IMR-90 (cell line): Measurements from ENCODE around the gene PNPLA5. TPM values are rescaled to one million over a fixed set of nuclear protein-coding genes. Genes with fewer than 3 reads are reported as not detected.

ENCODE experiments used
- ATAC-seq: fragments of 200-7000 bp; cut with Tn5 transposase; 2 replicates; pipeline ENCODE4 v1.9.1; 2020; ENCODE audit warnings: low read depth, mild to moderate bottlenecking, moderate library complexity
- BruUV-seq: library from RNA; stranded (reverse); fragments of 400-500 nt; replicated peaks from 2 replicates; lab custom pipeline; 2021; lab: Mats Ljungman, UMichigan
- CTCF ChIA-PET: fragments of 300-600 bp; formaldehyde crosslinking; extraction: SDS; loops from one replicate; lab custom pipeline; 2021; ENCODE audit warnings: antibody characterized with exemption; lab: Yijun Ruan, JAX
- POLR2A ChIA-PET: fragments of 300-600 bp; sonication (Branson Sonifier 250); formaldehyde crosslinking; loops from one replicate; lab custom pipeline; 2022; ENCODE audit warnings: antibody characterized with exemption; ENCODE audit not compliant: unreplicated experiment; lab: Charles Lee
- DNase-seq: peaks from one replicate; pipeline ENCODE4 v3.0.0; 2013
- H2AFZ ChIP-seq: replicated peaks from 2 replicates; pipeline ENCODE3; 2013; ENCODE audit warnings: low read length, mild to moderate bottlenecking; ENCODE audit not compliant: poor library complexity
- H2AK5ac ChIP-seq: 2 replicates; pipeline ENCODE4 v1.6.1; 2013; ENCODE audit warnings: low read depth, low read length, inconsistent platforms
- H2AK9ac ChIP-seq: replicated peaks from 2 replicates; pipeline ENCODE3; 2013; ENCODE audit warnings: mild to moderate bottlenecking, low read depth, low read length, moderate library complexity; ENCODE audit not compliant: poor library complexity
- H2BK120ac ChIP-seq: 2 replicates; pipeline ENCODE4 v1.6.1; 2013; ENCODE audit warnings: low read depth, low read length, inconsistent platforms
- H2BK15ac ChIP-seq: 3 replicates; pipeline ENCODE4 v1.6.1; 2013; ENCODE audit warnings: low read depth, low read length, inconsistent platforms
- H2BK20ac ChIP-seq: 2 replicates; pipeline ENCODE4 v1.6.1; 2013; ENCODE audit warnings: low read depth, mild to moderate bottlenecking, inconsistent platforms, low read length, moderate library complexity
- H2BK5ac ChIP-seq: 2 replicates; pipeline ENCODE4 v1.6.1; 2013; ENCODE audit warnings: mild to moderate bottlenecking, low read depth, low read length, inconsistent platforms; ENCODE audit not compliant: poor library complexity, severe bottlenecking
- H3K14ac ChIP-seq: replicated peaks from 2 replicates; pipeline ENCODE4 v1.6.1; 2013; ENCODE audit warnings: low read depth, low read length, inconsistent platforms
- H3K18ac ChIP-seq: 2 replicates; pipeline ENCODE4 v1.6.1; 2013; ENCODE audit warnings: low read depth, low read length, control low read depth
- H3K23ac ChIP-seq: 2 replicates; pipeline ENCODE4 v1.6.1; 2013; ENCODE audit warnings: low read depth, low read length, inconsistent platforms
- H3K27ac ChIP-seq: 2 replicates; pipeline ENCODE4 v1.5.1; 2013; ENCODE audit warnings: mild to moderate bottlenecking, control low read depth, low read length; ENCODE audit not compliant: insufficient read depth
- H3K27me3 ChIP-seq: 2 replicates; pipeline ENCODE4 v1.6.1; 2013; ENCODE audit warnings: low read length; ENCODE audit not compliant: control insufficient read depth, insufficient read depth
- H3K36me3 ChIP-seq: 2 replicates; pipeline ENCODE4 v1.6.1; 2013; ENCODE audit warnings: low read length, mixed read lengths; ENCODE audit not compliant: control insufficient read depth, insufficient read depth
- H3K4ac ChIP-seq: 2 replicates; pipeline ENCODE4 v1.6.1; 2013; ENCODE audit warnings: low read depth, low read length, inconsistent platforms
- H3K4me1 ChIP-seq: 2 replicates; pipeline ENCODE4 v1.6.1; 2013; ENCODE audit warnings: low read length, mixed read lengths; ENCODE audit not compliant: control insufficient read depth, insufficient read depth
- H3K4me2 ChIP-seq: 2 replicates; pipeline ENCODE4 v1.6.1; 2013; ENCODE audit warnings: low read depth, mild to moderate bottlenecking, control low read depth, low read length, moderate library complexity
- H3K4me3 ChIP-seq: 2 replicates; pipeline ENCODE4 v1.5.1; 2013; ENCODE audit warnings: low read depth, mild to moderate bottlenecking, control low read depth, low read length, moderate library complexity; ENCODE audit not compliant: insufficient read depth
- H3K56ac ChIP-seq: 2 replicates; pipeline ENCODE4 v1.6.1; 2013; ENCODE audit warnings: low read length, inconsistent platforms; ENCODE audit not compliant: insufficient read depth; ENCODE audit errors: extremely low read depth
- H3K79me1 ChIP-seq, 2 experiments: 2 replicates each; pipeline ENCODE4 v1.6.1; 2013; ENCODE audit warnings: low read length in 2 of 2, inconsistent platforms in 1 of 2, low read depth in 1 of 2
- H3K9ac ChIP-seq: 2 replicates; pipeline ENCODE4 v1.6.1; 2013; ENCODE audit warnings: low read depth, low read length, control low read depth
- H3K9me1 ChIP-seq: 2 replicates; pipeline ENCODE4 v1.6.1; 2013; ENCODE audit warnings: low read length, inconsistent platforms; ENCODE audit not compliant: insufficient read depth
- H3K9me3 ChIP-seq: 2 replicates; pipeline ENCODE4 v1.6.1; 2013; ENCODE audit warnings: low read length; ENCODE audit not compliant: control insufficient read depth, insufficient read depth
- H4K20me1 ChIP-seq: 2 replicates; pipeline ENCODE4 v1.6.1; 2013; ENCODE audit warnings: low read length, inconsistent platforms; ENCODE audit not compliant: insufficient read depth
- H4K5ac ChIP-seq: 2 replicates; pipeline ENCODE4 v1.6.1; 2013; ENCODE audit warnings: mild to moderate bottlenecking, low read depth, low read length, control low read depth
- H4K8ac ChIP-seq, 2 experiments: 2 replicates each; pipeline ENCODE4 v1.6.1; 2013; ENCODE audit warnings: low read depth in 2 of 2, low read length in 2 of 2, control low read depth in 1 of 2, inconsistent platforms in 1 of 2
- H4K91ac ChIP-seq: 2 replicates; pipeline ENCODE4 v1.6.1; 2013; ENCODE audit warnings: low read depth, low read length, inconsistent platforms; ENCODE audit not compliant: insufficient read depth
- BHLHE40 ChIP-seq: fragments of 150-350 bp; IDR thresholded peaks from 2 replicates; pipeline ENCODE4 v1.6.1; 2016; ENCODE audit warnings: mild to moderate bottlenecking, low read depth, low read length
- CEBPB ChIP-seq: IDR thresholded peaks from 2 replicates; pipeline ENCODE4 v1.6.1; 2012; ENCODE audit warnings: low read depth, low read length, improper control_type of control experiment
- CHD1 ChIP-seq: IDR thresholded peaks from 2 replicates; pipeline ENCODE4 v1.6.1; 2012; ENCODE audit warnings: low read depth, low read length, improper control_type of control experiment
- FOS ChIP-seq: fragments of 150-350 bp; IDR thresholded peaks from 2 replicates; pipeline ENCODE4 v1.6.1; 2016; ENCODE audit warnings: low read depth, low read length
- MAFK ChIP-seq: IDR thresholded peaks from 2 replicates; pipeline ENCODE4 v1.6.1; 2012; ENCODE audit warnings: low read depth, low read length, improper control_type of control experiment
- MAZ ChIP-seq: IDR thresholded peaks from 2 replicates; pipeline ENCODE4 v1.6.1; 2012; ENCODE audit warnings: low read depth, mild to moderate bottlenecking, low read length, improper control_type of control experiment, moderate library complexity, borderline replicate concordance
- MXI1 ChIP-seq: IDR thresholded peaks from 2 replicates; pipeline ENCODE4 v1.6.1; 2012; ENCODE audit warnings: low read depth, mild to moderate bottlenecking, low read length, moderate library complexity, borderline replicate concordance
- NFE2L2 ChIP-seq: fragments of 150-350 bp; IDR thresholded peaks from 2 replicates; pipeline ENCODE4 v1.6.1; 2016; ENCODE audit warnings: low read depth, mild to moderate bottlenecking, low read length
- POLR2A ChIP-seq: IDR thresholded peaks from 2 replicates; pipeline ENCODE4 v1.6.1; 2012; ENCODE audit warnings: mild to moderate bottlenecking, low read depth, low read length
- RAD21 ChIP-seq: IDR thresholded peaks from 2 replicates; pipeline ENCODE4 v1.6.1; 2012; ENCODE audit warnings: low read length, improper control_type of control experiment
- RCOR1 ChIP-seq: IDR thresholded peaks from 2 replicates; pipeline ENCODE4 v1.6.1; 2012; ENCODE audit warnings: mild to moderate bottlenecking, low read length, improper control_type of control experiment; ENCODE audit not compliant: insufficient replicate concordance
- RFX5 ChIP-seq: IDR thresholded peaks from 2 replicates; pipeline ENCODE4 v1.8.0; 2012; ENCODE audit warnings: low read depth, mild to moderate bottlenecking, low read length, moderate library complexity
- SMC3 ChIP-seq: fragments of 150-350 bp; IDR thresholded peaks from 2 replicates; pipeline ENCODE4 v1.6.1; 2016; ENCODE audit warnings: low read depth, mild to moderate bottlenecking, antibody characterized with exemption, low read length, moderate library complexity
- WGBS, 2 experiments: methylation state at CpG; one replicate each; pipeline versions ENCODE4 v1.1.5 to v1.1.7; 2013; ENCODE audit warnings: missing lambda C conversion rate in 2 of 2; ENCODE audit not compliant: insufficient read length in 1 of 2; ENCODE audit errors: extremely low coverage in 2 of 2; 5-methylcytosine and 5-hydroxymethylcytosine counted together
- dilution Hi-C: fragments of 300-500 bp; cut with HindIII; formaldehyde crosslinking; loops from one replicate; pipeline ENCODE4 v1.14.3; 2018; ENCODE audit warnings: low sequenced_read_pairs; ENCODE audit not compliant: unreplicated experiment
- in situ Hi-C: fragments of 300-500 bp; cut with MboI; formaldehyde crosslinking; loops from 3 replicates; pipeline ENCODE4 v1.14.3; 2019; ENCODE audit warnings: low sequenced_read_pairs, inconsistent platforms, mixed read lengths
- intact Hi-C: fragments of 100-400 bp; cut with micrococcal nuclease; formaldehyde crosslinking; loops from 2 replicates; pipeline ENCODE4 v1.10.0; 2022
- polyA plus RNA-seq, 3 experiments: library from polyadenylated mRNA; depleted of rRNA; stranded (reverse); fragments of >200 nt; gene quantifications; 2 replicates each; pipeline ENCODE4 v1.2.3, GENCODE V29; 2012; ENCODE audit warnings: low replicate concordance in 1 of 3
- total RNA-seq: library from RNA; depleted of rRNA; stranded (reverse); fragments of >200 nt; gene quantifications from 2 replicates; pipeline ENCODE4 v1.2.3, GENCODE V29; 2012
- TF ChIP-seq, protein P1 (sequence below): fragments of 150-350 bp; IDR thresholded peaks from 2 replicates; pipeline ENCODE4 v1.6.1; 2017; ENCODE audit warnings: mild to moderate bottlenecking, antibody characterized with exemption, low read length, low read depth
- TF ChIP-seq, protein P2 (sequence below): fragments of 150-350 bp; IDR thresholded peaks from 2 replicates; pipeline ENCODE4 v1.6.1; 2016; ENCODE audit warnings: low read depth, mild to moderate bottlenecking, low read length, moderate library complexity, borderline replicate concordance
- TF ChIP-seq, protein P3 (sequence below): conservative IDR thresholded peaks from 2 replicates; pipeline ENCODE4 v1.5.1; 2012; ENCODE audit warnings: mild to moderate bottlenecking, low read depth, low read length, improper control_type of control experiment

Gene PNPLA5
- total and polyA plus RNA-seq, 2 of the 4 experiments (the other 2 are of a cell fraction) = 0.18 to 0.44 TPM

DNA sequence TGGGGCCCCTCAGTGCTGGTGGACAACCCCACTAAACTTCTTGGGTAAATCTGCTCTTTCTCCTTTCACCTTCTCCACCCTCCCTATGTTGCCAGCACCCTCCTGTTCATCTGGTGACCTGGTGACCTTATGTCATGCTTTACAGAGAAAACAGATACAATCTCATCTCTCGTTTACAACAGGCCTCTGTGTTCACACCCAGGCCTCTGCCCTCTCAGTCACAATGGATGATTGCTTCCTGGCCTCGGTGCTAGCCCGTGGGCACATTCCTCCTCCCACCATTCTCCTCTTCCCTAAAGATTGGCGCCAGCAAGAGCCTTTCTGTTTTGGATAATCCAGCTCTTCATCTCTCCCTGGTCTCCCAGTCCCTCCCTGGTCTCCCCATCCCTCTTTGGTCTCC lies 19.5 kb upstream of the PNPLA5 start:
- Histone ChIP-seq H3K4me1 (peaks cover 7% of the 10 kb centered on the region), H3K36me3 (no peaks in the 10 kb centered on the region), H4K20me1 (no peaks in the 10 kb centered on the region), H3K79me1 (no peaks in the 10 kb centered on the region), H4K5ac (no peak overlapping the region), H3K4ac (no peak overlapping the region), H3K27me3 (peaks cover 21% of the 10 kb centered on the region), H2BK5ac (no peak overlapping the region), H3K27ac (no peak overlapping the region), H2AK9ac (no peak overlapping the region), H3K14ac (no peak overlapping the region), H2BK120ac (no peak overlapping the region), H3K9me1 (no peaks in the 10 kb centered on the region; the same call in 1 of the 2 replicates), H3K4me2 (no peak overlapping the region), H3K9me3 (no peaks in the 10 kb centered on the region), H3K56ac (no peak overlapping the region), H2BK20ac (no peak overlapping the region), H3K4me3 (no peak overlapping the region), H4K91ac (no peak overlapping the region), H2AFZ (no peak overlapping the region), H3K9ac (no peak overlapping the region), H3K23ac (no peak overlapping the region), H2BK15ac (no peak overlapping the region), H2AK5ac (no peak overlapping the region), H3K18ac (no peak overlapping the region), H4K8ac (no peak overlapping the region)
- DNase-seq (no peak), ATAC-seq (no peak)
- intact Hi-C loops = no loop called here
- TF ChIP-seq NFE2L2 (no peak), MXI1 (no peak), CHD1 (no peak), RFX5 (no peak), FOS (no peak), RCOR1 (no peak), RAD21 (no peak), POLR2A (no peak), CEBPB (no peak), MAZ (no peak), SMC3 (no peak), MAFK (no peak), BHLHE40 (no peak)
- TF ChIP-seq, protein P1, sequence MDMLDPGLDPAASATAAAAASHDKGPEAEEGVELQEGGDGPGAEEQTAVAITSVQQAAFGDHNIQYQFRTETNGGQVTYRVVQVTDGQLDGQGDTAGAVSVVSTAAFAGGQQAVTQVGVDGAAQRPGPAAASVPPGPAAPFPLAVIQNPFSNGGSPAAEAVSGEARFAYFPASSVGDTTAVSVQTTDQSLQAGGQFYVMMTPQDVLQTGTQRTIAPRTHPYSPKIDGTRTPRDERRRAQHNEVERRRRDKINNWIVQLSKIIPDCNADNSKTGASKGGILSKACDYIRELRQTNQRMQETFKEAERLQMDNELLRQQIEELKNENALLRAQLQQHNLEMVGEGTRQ = no peak
- TF ChIP-seq, protein P2, sequence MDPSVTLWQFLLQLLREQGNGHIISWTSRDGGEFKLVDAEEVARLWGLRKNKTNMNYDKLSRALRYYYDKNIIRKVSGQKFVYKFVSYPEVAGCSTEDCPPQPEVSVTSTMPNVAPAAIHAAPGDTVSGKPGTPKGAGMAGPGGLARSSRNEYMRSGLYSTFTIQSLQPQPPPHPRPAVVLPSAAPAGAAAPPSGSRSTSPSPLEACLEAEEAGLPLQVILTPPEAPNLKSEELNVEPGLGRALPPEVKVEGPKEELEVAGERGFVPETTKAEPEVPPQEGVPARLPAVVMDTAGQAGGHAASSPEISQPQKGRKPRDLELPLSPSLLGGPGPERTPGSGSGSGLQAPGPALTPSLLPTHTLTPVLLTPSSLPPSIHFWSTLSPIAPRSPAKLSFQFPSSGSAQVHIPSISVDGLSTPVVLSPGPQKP = no peak
- TF ChIP-seq, protein P3, sequence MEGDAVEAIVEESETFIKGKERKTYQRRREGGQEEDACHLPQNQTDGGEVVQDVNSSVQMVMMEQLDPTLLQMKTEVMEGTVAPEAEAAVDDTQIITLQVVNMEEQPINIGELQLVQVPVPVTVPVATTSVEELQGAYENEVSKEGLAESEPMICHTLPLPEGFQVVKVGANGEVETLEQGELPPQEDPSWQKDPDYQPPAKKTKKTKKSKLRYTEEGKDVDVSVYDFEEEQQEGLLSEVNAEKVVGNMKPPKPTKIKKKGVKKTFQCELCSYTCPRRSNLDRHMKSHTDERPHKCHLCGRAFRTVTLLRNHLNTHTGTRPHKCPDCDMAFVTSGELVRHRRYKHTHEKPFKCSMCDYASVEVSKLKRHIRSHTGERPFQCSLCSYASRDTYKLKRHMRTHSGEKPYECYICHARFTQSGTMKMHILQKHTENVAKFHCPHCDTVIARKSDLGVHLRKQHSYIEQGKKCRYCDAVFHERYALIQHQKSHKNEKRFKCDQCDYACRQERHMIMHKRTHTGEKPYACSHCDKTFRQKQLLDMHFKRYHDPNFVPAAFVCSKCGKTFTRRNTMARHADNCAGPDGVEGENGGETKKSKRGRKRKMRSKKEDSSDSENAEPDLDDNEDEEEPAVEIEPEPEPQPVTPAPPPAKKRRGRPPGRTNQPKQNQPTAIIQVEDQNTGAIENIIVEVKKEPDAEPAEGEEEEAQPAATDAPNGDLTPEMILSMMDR = no peak
- in situ Hi-C loops = no loop called here
- CTCF ChIA-PET = no interaction called here
- 48% methylated on average over 4 of the region's 4 CpGs; no CpG with 5 or more reads in 1 of the 2 experiments for WGBS, 2 experiments
- dilution Hi-C loops = no loop called here
- no TSS peak for BruUV-seq
- POLR2A ChIA-PET = no interaction called here
